GM12878 (cell line): ENCODE measurements around the gene RRAGB. TPM values are rescaled to one million over a fixed set of nuclear protein-coding genes. Genes with fewer than 3 reads are reported as not detected.
"Not testable (repeated sequence)": the region's sequence is repeated elsewhere in the genome, so short reads cannot be mapped to it uniquely, and the experiment has no call there.

Source experiments
- ATAC-seq: fragments of 200-7000 bp; cut with Tn5 transposase; 3 replicates; pipeline ENCODE4 v1.9.1; 2020; ENCODE audit warnings: mild to moderate bottlenecking, moderate library complexity
- BruUV-seq: library from RNA; stranded (reverse); fragments of 400-500 nt; replicated peaks from 2 replicates; lab custom pipeline; 2021; lab: Mats Ljungman, UMichigan
- CTCF ChIA-PET: fragments of 300-600 bp; sonication (Branson Sonifier 250); formaldehyde crosslinking; extraction: SDS; loops from one replicate; lab custom pipeline; 2021; ENCODE audit warnings: inconsistent platforms; lab: Yijun Ruan, JAX
- POLR2A ChIA-PET: fragments of 350-600 bp; formaldehyde crosslinking; extraction: SDS; loops from one replicate; lab custom pipeline; 2021; ENCODE audit warnings: inconsistent platforms; lab: Charles Lee
- RAD21 ChIA-PET: fragments of 300-600 bp; sonication (Branson Sonifier 250); formaldehyde crosslinking; loops from one replicate; lab custom pipeline; 2023; ENCODE audit warnings: antibody characterized with exemption; ENCODE audit not compliant: unreplicated experiment; lab: Charles Lee
- SMC1A ChIA-PET: fragments of 300-600 bp; sonication (Branson Sonifier 250); formaldehyde crosslinking; loops from one replicate; lab custom pipeline; 2023; ENCODE audit not compliant: unreplicated experiment, uncharacterized antibody; lab: Charles Lee
- DNase-seq: peaks from one replicate; pipeline ENCODE4 v3.0.0-alpha.2; 2011; ENCODE audit warnings: low read depth, low spot score
- FAIRE-seq: peaks from 3 replicates; lab custom pipeline; 2011; peaks lifted over from hg19 to GRCh38; lab: Jason Lieb, UNC
- H2AFZ ChIP-seq: 2 replicates; pipeline ENCODE4 v1.6.0; 2011; ENCODE audit warnings: low read depth, low read length, control low read depth; ENCODE audit not compliant: control insufficient read depth
- H3K27ac ChIP-seq: 2 replicates; pipeline ENCODE4 v1.5.1; 2011; ENCODE audit warnings: control low read depth; ENCODE audit not compliant: control insufficient read depth, insufficient read depth
- H3K27me3 ChIP-seq, 2 experiments: replicated peaks in 1 of 2; 2 replicates each; pipeline versions ENCODE4 v1.6.0 to v1.6.1; 2011; ENCODE audit warnings: low read length in 1 of 2; ENCODE audit not compliant: control insufficient read depth in 2 of 2, insufficient read depth in 2 of 2
- H3K36me3 ChIP-seq, 2 experiments: 2 replicates each; pipeline ENCODE4 v1.5.1; 2011; ENCODE audit warnings: low read length in 1 of 2; ENCODE audit not compliant: control insufficient read depth in 2 of 2, insufficient read depth in 2 of 2
- H3K4me1 ChIP-seq: 2 replicates; pipeline ENCODE4 v1.6.1; 2011; ENCODE audit warnings: mild to moderate bottlenecking, low read length, moderate library complexity, mixed read lengths; ENCODE audit not compliant: control insufficient read depth, insufficient read depth
- H3K4me2 ChIP-seq: 2 replicates; pipeline ENCODE4 v1.6.0; 2011; ENCODE audit warnings: control low read depth; ENCODE audit not compliant: control insufficient read depth, insufficient read depth
- H3K4me3 ChIP-seq: fragments of 200-600 bp; sonication (generic); 2 replicates; pipeline ENCODE4 v1.5.1; 2016
- H3K79me2 ChIP-seq: 2 replicates; pipeline ENCODE4 v1.6.0; 2011; ENCODE audit warnings: low read length; ENCODE audit not compliant: control insufficient read depth, insufficient read depth
- H3K9ac ChIP-seq: 2 replicates; pipeline ENCODE4 v1.8.0; 2011; ENCODE audit warnings: low read length, control low read depth, mixed read lengths; ENCODE audit not compliant: control insufficient read depth, insufficient read depth
- H3K9me3 ChIP-seq: replicated peaks from 3 replicates; pipeline ENCODE4 v1.5.1; 2011; ENCODE audit warnings: mild to moderate bottlenecking, low read length; ENCODE audit not compliant: control insufficient read depth, insufficient read depth
- H4K20me1 ChIP-seq: 2 replicates; pipeline ENCODE4 v1.6.0; 2011; ENCODE audit not compliant: control insufficient read depth, insufficient read depth
- MTA3 ChIP-seq: IDR thresholded peaks from 2 replicates; pipeline ENCODE4 v1.6.1; 2012; ENCODE audit warnings: low read length, inconsistent platforms, borderline replicate concordance
- STAT1 ChIP-seq: fragments of 450-650 bp; conservative IDR thresholded peaks from 2 replicates; pipeline ENCODE4 v1.6.1; 2014; ENCODE audit warnings: antibody characterized with exemption, mild to moderate bottlenecking
- WGBS: methylation state at CpG from one replicate; pipeline ENCODE4 v1.1.6; 2016; ENCODE audit warnings: low lambda C conversion rate; ENCODE audit not compliant: insufficient replicate concordance, insufficient coverage; ENCODE audit errors: missing lambda C conversion rate; 5-methylcytosine and 5-hydroxymethylcytosine counted together
- in situ Hi-C: fragments of 300-500 bp; cut with MboI; formaldehyde crosslinking; loops from 9 replicates; pipeline ENCODE4 v1.14.3; 2018; ENCODE audit warnings: mixed read lengths
- intact Hi-C: fragments of 100-400 bp; cut with micrococcal nuclease; formaldehyde crosslinking; loops from one replicate; pipeline ENCODE4 v1.14.2; 2022; ENCODE audit not compliant: unreplicated experiment
- polyA plus RNA-seq, 11 experiments: library from polyadenylated mRNA; depleted of rRNA in 4 of 11; unstranded in 6 of 11; stranded (reverse) in 5 of 11; fragments of >200 nt; fragmentation: Nextera tagmentation in 4 of 11; fragmentation: Illumina TruSeq in 1 of 11; extraction: Ambion mirVana in 4 of 11; extraction: Trizol in 1 of 11; gene quantifications; 1 replicate in 1 of 11; 2 replicates in 10 of 11; pipeline versions ENCODE4 v1.2.1 to v1.2.3, GENCODE V29; 2011 to 2016; ENCODE audit warnings: inconsistent platforms in 2 of 11, missing spikeins in 2 of 11, low read depth in 1 of 11
- total RNA-seq, 4 experiments: library from RNA; depleted of rRNA in 3 of 4; stranded (reverse); fragments of >200 nt in 3 of 4; fragmentation: Illumina TruSeq in 1 of 4; extraction: Trizol in 1 of 4; gene quantifications; 2 replicates each; pipeline versions ENCODE4 v1.2.1 to v1.2.3, GENCODE V29; 2013 to 2021
- TF ChIP-seq, protein P1 (sequence below): fragments of 150-350 bp; IDR thresholded peaks from 2 replicates; pipeline ENCODE4 v1.6.1; 2016; ENCODE audit warnings: low read depth, low read length

Gene RRAGB
- total and polyA plus RNA-seq, 10 of the 15 experiments (the other 5 are each of a cell fraction or from before 2014, with no cell fraction given) = 8.2 to 30.8 (median 12.0) TPM

DNA sequence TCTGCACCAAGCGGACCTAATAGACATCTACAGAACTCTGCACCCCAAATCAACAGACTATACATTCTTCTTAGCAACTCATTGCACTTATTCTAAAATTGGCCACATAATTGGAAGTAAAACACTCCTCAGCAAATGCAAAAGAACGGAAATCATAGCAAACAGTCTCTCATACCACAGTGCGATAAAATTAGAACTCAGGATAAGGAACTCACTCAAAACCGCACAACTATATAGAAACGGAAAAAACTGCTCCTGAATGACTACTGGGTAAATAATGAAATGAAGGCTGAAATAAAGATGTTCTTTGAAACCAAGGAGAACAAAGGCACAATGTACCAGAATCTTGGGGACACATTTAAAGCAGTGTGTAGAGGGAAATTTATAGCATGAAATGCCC, 12.5 kb upstream of the RRAGB start:
- SMC1A ChIA-PET = not testable (repeated sequence)
- in situ Hi-C loops = loop anchor here (25.0 kb wide), 2 partner anchors 1032 to 1282 kb away; partner anchors contain the start of genes NBDY and SPIN3

DNA sequence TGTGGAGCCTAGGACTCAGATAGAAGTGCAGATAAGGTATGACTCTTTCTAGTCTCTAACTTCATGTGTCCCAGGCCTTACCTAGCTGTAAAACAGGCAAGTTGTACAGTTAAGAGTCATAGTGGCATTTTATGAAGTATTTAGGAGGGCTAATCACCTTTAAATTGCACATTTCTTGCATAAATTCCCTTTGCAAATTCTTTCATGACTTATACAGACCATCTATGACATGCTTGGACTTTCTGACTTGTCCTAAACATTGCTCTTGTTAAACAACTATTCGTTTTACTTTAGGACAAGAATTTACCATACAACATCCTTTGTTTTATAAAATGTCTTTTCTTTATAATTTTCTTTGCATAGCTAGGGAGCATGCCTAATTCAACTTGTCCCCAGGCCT, 7.8 kb upstream of the RRAGB start:
- in situ Hi-C loops (loop anchor here (10.0 to 25.0 kb wide), 3 partner anchors 265 to 1278 kb away; partner anchors contain the start of genes NBDY and SPIN3), intact Hi-C loops (loop anchor here (10.0 kb wide), 1 partner anchor 85 kb away; no protein-coding TSS in a partner anchor)
- TF ChIP-seq STAT1 = no peak
- no peak for TF ChIP-seq MTA3
- TF ChIP-seq, protein P1, sequence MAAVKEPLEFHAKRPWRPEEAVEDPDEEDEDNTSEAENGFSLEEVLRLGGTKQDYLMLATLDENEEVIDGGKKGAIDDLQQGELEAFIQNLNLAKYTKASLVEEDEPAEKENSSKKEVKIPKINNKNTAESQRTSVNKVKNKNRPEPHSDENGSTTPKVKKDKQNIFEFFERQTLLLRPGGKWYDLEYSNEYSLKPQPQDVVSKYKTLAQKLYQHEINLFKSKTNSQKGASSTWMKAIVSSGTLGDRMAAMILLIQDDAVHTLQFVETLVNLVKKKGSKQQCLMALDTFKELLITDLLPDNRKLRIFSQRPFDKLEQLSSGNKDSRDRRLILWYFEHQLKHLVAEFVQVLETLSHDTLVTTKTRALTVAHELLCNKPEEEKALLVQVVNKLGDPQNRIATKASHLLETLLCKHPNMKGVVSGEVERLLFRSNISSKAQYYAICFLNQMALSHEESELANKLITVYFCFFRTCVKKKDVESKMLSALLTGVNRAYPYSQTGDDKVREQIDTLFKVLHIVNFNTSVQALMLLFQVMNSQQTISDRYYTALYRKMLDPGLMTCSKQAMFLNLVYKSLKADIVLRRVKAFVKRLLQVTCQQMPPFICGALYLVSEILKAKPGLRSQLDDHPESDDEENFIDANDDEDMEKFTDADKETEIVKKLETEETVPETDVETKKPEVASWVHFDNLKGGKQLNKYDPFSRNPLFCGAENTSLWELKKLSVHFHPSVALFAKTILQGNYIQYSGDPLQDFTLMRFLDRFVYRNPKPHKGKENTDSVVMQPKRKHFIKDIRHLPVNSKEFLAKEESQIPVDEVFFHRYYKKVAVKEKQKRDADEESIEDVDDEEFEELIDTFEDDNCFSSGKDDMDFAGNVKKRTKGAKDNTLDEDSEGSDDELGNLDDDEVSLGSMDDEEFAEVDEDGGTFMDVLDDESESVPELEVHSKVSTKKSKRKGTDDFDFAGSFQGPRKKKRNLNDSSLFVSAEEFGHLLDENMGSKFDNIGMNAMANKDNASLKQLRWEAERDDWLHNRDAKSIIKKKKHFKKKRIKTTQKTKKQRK = 0 out of 2 replicates have a peak, but pooled peaks have one; percentile 37
- no peak overlapping the region for H3K4me2 ChIP-seq
- no peak overlapping the region for H3K27ac ChIP-seq
- WGBS = 0% methylated on average over 1 of the region's 1 CpG
- SMC1A ChIA-PET = no interaction called here
- CTCF ChIA-PET = no interaction called here
- ATAC-seq (no peak), FAIRE-seq (no peak), DNase-seq (no peak)
- H4K20me1 ChIP-seq = no peaks in the 10 kb centered on the region
- H3K4me1 ChIP-seq = no peaks in the 10 kb centered on the region
- RAD21 ChIA-PET = no interaction called here
- no peaks in the 10 kb centered on the region for H3K27me3 ChIP-seq
- no peak overlapping the region for H3K9ac ChIP-seq
- no peaks in the 10 kb centered on the region for H3K79me2 ChIP-seq
- BruUV-seq = no TSS peak
- H3K36me3 ChIP-seq = no peaks in the 10 kb centered on the region
- POLR2A ChIA-PET = no interaction called here
- H3K4me3 ChIP-seq = no peak overlapping the region
- no peak overlapping the region for H2AFZ ChIP-seq
- H3K9me3 ChIP-seq = peaks cover 3% of the 10 kb centered on the region; the same call in 1 of the 3 replicates

More for the DNA sequence above, 12.5 kb upstream of the RRAGB start:
- ATAC-seq, CTCF ChIA-PET, RAD21 ChIA-PET, H3K9me3 ChIP-seq, FAIRE-seq, intact Hi-C loops, H3K27ac ChIP-seq, H4K20me1 ChIP-seq, H3K36me3 ChIP-seq, BruUV-seq, H3K4me1 ChIP-seq, H3K4me3 ChIP-seq, H3K4me2 ChIP-seq, H3K9ac ChIP-seq, H3K79me2 ChIP-seq, H3K27me3 ChIP-seq, POLR2A ChIA-PET, H2AFZ ChIP-seq, DNase-seq: not testable (repeated sequence)
- WGBS = 15% methylated on average over 5 of the region's 5 CpGs
